KOPT-K1 (cell line): Measurements from ENCODE around the gene ELF2.
"Not testable (repeated sequence)": the region's sequence is repeated elsewhere in the genome, so short reads cannot be mapped to it uniquely, and the experiment has no call there.

Source experiments
- H3K27ac ChIP-seq: fragments of 200-600 bp; sonication (generic); 2 replicates; pipeline ENCODE4 v1.5.1; 2016; ENCODE audit warnings: antibody characterized with exemption, mild to moderate bottlenecking, low read depth, low read length; ENCODE audit not compliant: poor library complexity, severe bottlenecking
- H3K36me3 ChIP-seq: fragments of 200-600 bp; sonication (generic); 2 replicates; pipeline ENCODE4 v1.5.1; 2017; ENCODE audit warnings: antibody characterized with exemption, mild to moderate bottlenecking, low read length, moderate library complexity; ENCODE audit not compliant: insufficient read depth
- H3K9me3 ChIP-seq: fragments of 200-600 bp; sonication (generic); 2 replicates; pipeline ENCODE4 v1.5.1; 2017; ENCODE audit warnings: antibody characterized with exemption, low read length, mild to moderate bottlenecking; ENCODE audit not compliant: insufficient read depth, poor library complexity, severe bottlenecking

ELF2 gene

DNA sequence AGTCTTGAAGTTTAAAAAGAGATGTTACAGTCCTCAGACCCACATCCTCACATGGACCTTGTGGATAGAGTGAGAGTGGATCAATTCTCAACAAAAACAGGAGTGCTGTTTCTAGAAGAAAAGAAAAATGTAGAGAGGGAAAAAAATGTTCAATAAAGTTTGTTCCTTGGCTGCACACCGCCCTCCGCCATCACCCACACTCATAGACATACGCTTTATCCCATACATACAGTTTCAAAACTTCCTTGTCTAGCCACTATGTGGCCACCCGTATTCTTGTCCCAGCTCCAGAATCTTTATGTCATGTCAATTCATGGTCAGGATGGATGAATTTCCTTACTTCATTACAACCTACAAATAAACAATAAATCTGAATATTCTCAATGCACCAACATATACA, 23.5 kb upstream of the ELF2 start:
- no peak overlapping the region for H3K27ac ChIP-seq
- no peaks in the 10 kb centered on the region for H3K36me3 ChIP-seq
- H3K9me3 ChIP-seq, result no peaks in the 10 kb centered on the region

DNA sequence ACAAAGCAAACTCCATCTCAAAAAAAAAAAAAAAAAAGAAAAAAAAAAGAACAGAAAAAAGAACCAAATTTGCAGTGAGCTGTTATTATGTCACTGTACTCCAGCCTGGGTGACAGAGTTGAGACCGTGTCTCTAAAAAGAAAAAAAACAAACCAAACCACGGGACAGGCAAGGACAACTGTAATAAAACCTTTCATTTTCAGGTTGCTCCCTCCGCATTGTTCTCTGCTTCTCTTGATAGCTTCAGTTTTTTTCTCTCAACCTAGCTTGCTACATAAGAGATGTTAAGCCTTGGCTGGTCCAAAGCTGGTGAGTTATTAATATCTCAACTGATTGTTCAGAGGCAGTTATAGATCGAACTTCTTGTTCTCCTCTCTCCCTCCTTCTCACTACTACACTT, 23.1 kb upstream of the ELF2 start:
- Histone ChIP-seq H3K36me3 (no peaks in the 10 kb centered on the region), H3K9me3 (no peaks in the 10 kb centered on the region), H3K27ac (no peak overlapping the region)

DNA sequence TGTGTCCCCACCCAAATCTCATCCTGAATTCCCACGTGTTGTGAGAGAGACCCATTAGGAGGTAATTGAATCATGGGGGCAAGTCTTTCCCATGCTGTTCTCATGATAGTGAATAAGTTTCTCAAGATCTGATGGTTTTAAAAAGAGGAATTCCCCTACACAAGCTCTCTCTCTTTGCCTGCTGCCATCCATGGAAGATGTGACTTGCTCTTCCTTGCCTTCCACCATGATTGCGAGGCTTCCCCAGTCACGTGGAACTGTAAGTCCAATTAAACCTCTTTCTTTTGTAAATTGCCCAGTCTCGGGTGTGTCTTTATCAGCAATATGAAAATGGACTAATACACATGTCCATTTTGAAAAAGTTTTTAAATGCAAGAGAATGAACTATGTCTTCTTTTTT, 20.2 kb upstream of the ELF2 start:
- not testable (repeated sequence) for H3K9me3 ChIP-seq, H3K27ac ChIP-seq, H3K36me3 ChIP-seq

DNA sequence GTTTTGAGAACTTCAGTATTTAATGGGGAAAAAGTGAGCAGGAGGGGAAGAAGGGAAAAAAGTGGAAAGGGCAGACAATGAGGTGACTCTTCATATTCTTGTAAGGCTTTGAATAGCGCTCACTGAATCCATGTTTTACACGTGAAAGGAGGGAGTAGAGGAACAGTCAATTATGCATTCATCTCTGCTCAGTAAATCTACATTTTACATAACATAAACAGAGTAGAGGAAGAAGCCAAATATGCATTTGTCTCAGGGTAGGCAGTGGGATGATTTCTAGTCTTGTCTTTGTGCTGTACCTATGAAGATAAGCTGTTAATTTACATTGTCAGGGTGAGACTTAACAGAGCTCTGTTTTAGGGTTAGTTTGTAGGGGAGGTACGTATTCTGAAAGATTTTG, 19.4 kb upstream of the ELF2 start:
- Histone ChIP-seq H3K9me3 (no peaks in the 10 kb centered on the region), H3K36me3 (no peaks in the 10 kb centered on the region), H3K27ac (no peak overlapping the region)

DNA sequence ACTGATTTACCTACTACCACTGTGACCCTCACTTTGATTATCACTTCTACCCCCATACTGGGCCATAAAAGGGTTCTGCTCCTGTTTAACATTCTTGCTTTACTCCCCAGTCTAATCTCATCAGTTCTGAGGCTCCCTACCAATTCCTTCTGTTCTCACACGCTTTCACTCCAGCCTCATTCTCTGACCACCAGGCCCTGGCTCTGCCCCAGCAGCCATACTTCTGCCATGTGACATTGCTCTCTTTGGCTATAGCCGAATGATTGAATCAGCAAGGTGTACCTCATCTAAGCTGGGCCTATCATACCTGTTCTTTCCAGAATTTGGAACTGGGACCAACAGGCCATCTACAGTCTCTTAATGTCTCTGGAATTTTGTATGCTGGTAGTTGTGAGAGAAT, 14.4 kb upstream of the ELF2 start:
- H3K27ac ChIP-seq, result no peak overlapping the region
- no peaks in the 10 kb centered on the region for H3K9me3 ChIP-seq
- no peaks in the 10 kb centered on the region for H3K36me3 ChIP-seq

DNA sequence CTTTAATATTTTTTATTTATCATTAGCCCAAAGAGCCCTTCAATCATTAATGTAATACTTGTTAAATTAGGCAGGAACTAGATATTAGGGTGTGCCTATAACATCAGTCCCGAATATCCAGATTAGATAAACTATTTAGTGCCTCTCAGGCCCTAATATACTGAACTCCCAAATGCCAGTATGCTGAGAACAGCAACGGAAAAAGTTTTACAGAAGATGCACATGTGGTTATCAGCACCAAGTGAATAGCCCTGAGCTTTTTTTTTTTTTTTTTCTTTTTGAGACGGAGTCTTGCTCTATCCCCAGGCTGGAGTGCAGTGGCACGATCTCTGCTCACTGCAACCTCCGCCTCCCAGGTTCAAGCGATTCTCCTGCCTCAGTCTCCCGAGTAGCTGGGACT, 13.0 kb upstream of the ELF2 start:
- no peak overlapping the region for H3K27ac ChIP-seq
- H3K36me3 ChIP-seq, result no peaks in the 10 kb centered on the region
- no peaks in the 10 kb centered on the region for H3K9me3 ChIP-seq

DNA sequence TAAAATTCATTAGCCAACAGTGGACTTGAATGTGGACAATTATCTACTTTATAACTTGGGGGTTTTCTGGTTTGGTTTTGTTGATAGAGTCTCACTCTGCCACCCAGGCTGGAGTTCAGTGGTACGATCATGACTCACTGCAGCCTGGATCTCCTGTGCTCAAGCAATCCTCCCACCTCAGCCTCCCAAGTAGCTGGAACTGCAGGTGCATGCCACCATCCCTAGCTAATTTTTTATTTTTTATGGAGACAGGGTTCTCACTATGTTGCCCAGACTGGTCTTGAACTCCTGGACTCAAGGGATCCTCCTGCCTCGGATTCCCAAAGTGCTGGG, 12.4 kb upstream of the ELF2 start:
- Histone ChIP-seq H3K27ac (no peak overlapping the region), H3K36me3 (no peaks in the 10 kb centered on the region)

DNA sequence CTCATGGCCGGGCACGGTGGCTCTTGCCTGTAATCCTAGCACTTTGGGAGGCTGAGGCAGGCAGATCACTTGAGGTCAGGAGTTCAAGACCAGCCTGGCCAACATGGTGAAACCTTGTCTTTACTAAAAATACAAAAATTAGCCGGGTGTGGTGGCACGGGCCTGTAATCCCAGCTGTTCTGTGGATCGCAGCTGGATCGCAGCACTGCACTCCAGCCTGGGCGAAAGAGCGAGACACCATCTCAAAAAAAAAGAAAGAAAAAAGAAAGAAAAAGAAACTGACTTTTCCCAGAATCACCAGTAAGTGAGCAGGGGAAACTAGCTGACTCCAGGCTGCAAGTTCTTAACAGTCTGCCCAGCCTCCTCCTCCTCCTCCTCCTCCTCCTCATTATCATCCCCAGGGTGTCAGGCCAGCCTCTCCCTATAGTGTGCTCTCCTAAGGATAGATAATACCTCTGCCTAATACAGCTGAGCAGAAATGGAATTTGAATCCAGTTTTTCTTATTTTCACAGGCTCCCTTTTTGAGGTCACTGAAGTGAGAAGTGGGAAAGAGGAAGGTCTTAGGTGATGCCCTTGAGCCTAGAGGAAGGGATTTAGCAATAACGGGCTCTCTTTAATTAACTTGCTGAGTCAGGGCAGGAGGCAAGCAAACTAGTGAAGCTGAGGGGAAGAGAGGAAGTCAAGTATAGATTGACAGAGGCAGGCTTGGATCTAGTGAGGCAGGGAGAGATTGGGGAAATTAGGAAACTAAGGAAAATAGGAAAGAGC, 11.8 kb upstream of the ELF2 start:
- H3K36me3 ChIP-seq, result no peaks in the 10 kb centered on the region
- no peak overlapping the region for H3K27ac ChIP-seq
- no peaks in the 10 kb centered on the region for H3K9me3 ChIP-seq

More for the DNA sequence above, 12.4 kb upstream of the ELF2 start:
- H3K9me3 ChIP-seq, result no peaks in the 10 kb centered on the region

DNA sequence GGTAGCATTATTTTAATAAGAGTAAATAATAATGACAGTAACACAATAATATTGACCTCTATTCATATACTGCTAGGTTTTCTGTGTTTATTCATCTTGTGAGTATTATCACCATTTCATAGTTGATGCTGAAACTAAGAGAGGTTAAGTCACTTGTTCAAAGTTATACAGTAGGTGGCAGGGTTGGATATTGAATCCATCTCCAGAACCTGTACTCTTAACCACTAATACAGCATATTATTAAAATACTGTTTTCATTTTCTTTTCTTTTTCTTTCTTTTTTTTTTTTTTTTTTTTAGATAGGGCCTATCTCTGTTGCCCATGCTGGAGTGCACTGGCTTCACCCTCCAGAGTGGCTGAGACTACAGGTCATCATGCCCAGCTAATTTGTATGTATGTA, 7.1 kb upstream of the ELF2 start:
- Histone ChIP-seq H3K36me3 (no peaks in the 10 kb centered on the region), H3K9me3 (no peaks in the 10 kb centered on the region), H3K27ac (no peak overlapping the region)

DNA sequence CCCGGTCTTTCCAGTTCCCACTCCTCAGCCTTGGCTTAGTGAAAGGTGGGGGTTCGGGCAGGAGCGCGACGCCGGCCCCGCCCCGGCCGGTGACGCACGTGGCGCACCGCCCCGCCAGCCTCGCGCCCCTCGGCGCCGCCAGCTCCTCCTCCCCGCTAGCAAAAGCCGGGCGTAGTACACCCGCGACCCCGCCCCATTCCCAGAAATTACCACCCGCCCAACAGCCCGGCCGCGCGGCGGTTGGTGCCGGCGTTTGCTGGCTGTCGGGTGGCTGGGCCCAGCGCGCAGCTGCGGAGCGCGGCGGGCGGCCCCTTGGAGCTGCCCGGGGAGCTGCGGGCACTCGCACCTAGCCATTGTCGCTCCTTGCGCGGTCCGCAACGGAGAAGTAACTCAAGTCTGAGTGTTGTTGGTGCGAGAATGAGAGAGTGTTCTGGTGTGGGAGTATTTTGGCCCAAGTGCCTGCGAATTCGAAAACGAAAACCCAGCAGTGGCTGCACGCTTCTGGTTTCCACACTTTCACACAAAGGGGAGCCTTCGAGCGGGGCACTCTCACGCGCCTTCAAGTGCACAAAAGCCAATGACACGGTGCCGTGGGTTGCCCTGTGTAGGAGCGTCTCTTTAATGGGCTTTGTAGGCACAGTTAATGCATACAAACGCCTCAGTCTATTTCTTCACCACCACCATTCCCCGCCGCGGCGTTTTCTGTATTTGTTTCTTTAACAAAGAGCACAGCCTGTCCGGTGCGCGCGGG, 1.0 kb upstream of the ELF2 start:
- Histone ChIP-seq H3K27ac (peak overlapping the region; percentile 95), H3K36me3 (no peaks in the 10 kb centered on the region)

DNA sequence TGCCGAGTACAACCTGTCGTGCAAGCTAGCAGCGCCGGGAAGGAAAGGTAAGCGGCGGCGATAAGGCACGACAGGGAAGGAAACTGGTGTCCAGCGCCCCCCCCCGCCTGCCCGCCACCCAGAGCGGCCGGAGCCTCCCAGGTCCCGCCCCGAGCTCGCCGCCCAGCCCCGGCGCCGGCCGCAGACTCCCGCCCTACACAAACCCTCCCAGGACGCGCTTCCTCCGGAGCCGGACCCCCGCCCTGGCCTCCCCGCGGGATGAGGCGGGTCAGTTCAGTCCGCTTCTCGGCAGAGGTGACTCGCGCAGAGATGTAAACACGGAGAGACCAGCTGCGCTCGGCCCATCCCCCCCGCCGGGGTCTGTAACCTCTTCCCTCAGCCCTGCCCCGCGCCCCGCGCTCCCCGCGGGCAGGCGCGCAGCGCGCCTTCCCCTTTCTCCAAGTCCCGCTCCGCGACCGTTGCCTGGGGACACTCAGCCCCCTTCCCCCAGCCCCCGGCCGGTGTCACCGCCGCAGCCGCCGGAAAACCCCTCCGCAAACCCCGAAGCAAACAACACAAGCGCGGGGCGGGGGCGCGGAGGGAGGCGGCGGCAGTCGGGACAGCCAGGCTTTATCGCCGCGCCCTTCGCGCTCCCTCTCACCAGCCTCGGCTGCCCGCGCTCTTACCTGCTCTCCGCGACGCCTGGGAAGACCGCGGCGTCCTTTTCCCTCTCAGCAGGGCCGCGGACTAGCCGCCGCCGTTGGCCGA, 543 bp downstream of the ELF2 start:
- Histone ChIP-seq H3K9me3 (no peaks in the 10 kb centered on the region), H3K27ac (peak overlapping the region; percentile 95), H3K36me3 (no peaks in the 10 kb centered on the region)

More for the DNA sequence above, 1.0 kb upstream of the ELF2 start:
- no peaks in the 10 kb centered on the region for H3K9me3 ChIP-seq

DNA sequence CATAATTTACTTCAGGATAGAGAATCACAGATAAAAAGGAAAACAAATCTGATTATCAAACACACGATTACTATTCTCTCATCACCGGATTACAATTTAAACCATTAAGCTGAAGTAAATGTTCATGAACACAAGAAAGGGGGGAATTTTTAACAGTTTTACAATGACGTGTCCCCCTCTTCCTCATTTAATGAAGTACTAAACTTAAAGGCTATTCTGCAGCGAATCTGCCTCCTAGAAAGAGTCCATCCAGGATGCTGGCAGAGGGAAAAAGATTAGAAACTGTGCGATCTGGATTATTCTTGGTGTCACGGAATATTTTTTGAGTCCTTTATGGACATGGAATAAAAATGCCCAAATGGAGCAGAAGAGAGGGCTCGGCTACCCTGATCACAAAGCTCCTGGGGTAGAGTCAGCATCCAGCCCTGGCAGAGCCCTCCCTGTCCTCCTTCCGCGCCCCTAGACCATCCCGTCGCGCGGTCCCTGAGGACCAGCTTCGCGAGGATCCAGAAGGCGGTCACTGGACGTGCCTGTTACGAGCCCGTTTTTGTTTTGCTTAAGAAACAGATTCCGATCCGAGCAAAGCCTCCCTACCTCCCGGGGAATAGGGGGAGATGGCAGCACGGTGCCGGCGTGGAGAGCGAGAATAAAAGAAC, 1.2 kb downstream of the ELF2 start:
- no peaks in the 10 kb centered on the region for H3K9me3 ChIP-seq
- H3K27ac ChIP-seq, result peak overlapping the region; percentile 95
- no peaks in the 10 kb centered on the region for H3K36me3 ChIP-seq

DNA sequence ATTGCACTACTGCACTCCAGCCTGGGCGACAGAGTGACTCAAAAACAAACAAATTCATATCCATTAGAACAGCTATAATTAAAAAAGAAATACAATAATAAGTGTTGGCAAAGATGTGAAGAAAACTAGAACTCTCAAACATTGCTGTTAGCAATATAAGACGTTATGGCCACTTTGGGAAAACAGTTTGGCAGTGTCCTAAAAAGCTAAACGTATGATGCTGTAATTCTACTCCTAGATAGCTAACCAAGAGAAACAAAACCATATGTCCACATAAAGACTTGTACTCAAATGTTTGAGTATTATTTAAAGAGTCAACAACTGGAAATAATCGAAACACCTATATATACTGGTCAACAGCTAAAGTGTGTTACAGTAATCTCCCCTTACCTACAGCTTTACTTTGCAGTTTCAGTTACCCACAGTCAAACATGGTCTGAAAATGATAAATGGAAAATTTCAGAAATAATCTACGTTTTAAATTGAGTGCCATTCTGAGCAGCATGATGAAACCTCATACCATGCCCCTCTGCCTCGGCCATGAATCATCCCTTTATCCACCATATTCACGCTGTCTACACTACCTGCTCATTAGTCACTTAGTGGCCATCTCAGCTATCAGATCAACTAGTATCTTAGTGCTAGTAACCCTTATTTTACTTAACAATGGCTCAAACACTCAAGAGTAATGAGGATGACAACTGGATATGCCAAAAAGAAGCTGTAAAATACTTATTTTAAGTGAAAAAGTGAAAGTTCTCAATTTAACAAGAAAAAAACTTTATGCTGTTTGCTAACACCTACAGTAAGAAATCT, 4.9 kb downstream of the ELF2 start:
- Histone ChIP-seq H3K9me3 (no peaks in the 10 kb centered on the region), H3K27ac (no peak overlapping the region), H3K36me3 (no peaks in the 10 kb centered on the region)

DNA sequence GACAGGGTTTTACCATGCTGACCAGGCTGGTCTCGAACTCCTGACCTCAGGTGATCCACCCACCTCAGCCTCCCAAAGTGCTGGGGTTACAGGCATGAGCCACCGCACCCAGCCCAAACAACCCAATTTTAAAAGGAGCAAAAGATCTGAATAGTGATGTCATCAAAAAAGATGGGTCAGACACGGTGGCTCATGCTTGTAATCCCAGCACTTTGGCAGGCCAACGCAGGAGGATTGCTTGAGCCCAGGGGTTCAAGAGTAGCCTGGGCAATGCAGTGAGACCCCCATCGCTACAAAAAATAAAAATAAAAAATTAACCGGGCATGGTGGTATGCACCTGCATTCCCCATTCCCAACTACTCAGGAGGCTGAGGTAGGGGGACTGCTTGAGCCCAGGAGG, 6.1 kb downstream of the ELF2 start:
- no peak overlapping the region for H3K27ac ChIP-seq
- H3K9me3 ChIP-seq, result no peaks in the 10 kb centered on the region
- H3K36me3 ChIP-seq, result no peaks in the 10 kb centered on the region
